NCI-H2107 treated with DMSO at 0.1 percent for 48 hours (cell line): Measurements from ENCODE around the gene HES2.
"Not testable (repeated sequence)": the region's sequence is repeated elsewhere in the genome, so short reads cannot be mapped to it uniquely, and the experiment has no call there.

Source experiments
- DNase-seq: peaks from one replicate; lab custom pipeline; 2025; ENCODE audit not compliant: unreplicated experiment; lab: John Stamatoyannopoulos, UW

Gene HES2

DNA sequence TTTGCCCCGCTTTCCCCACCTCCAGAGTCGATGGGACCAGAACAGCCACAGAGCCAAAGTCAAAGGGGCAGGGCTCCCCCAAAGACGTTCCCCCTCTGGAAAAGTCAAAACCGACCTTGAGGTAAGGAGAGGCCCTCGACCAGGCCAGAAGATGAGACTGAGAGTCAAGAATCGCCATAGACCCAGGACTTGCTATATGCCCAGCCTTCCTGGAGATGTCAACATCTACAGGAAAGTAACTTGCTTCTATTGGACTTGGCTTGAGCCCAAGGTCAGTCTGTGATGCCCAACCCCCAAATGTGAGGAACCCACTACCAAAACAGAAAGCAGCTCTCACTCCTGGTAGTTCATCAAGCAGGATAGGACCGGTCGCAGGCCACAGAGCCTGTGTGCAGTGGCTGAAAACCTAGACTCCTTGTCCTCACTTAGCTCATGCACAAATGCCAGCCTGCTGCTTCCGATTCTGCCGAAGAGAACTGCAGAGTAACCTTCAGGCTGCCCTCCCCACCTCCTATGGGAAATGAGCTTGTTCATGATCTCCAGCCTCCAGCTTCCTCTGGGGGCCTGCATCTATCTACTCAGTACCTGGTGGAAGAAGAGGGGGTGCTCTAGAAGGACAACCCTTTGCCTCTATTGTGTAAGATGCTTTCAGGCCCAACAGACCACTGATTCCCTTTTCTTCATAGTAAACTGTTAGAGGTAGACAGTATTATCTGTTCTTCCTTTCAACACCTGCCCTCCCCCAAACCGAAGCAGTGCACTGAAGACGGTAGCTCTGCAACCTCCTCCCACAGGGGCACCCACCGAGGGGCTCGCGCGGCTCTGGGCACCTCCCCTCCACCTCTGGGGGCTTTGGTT, 27.5 kb downstream of the HES2 start:
- DNase-seq, result no peak

DNA sequence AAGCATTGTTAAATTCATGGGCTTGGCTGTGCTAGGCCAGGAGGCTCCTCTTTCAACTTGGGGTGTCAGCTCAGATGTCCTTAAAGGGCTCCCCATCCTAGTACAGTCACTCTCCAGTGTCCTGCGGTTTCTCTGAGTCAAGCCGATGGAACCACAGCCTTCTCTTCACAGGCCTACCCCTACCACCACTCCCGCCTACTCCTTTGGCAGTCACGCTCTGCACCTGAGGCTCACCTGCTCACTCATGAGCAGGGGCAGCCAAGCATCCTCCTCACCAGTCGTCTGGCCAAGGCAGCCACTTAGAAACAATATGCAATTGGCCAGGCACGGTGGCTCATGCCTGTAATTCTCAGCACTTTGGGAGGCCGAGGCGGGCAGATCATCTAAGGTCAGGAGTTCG, 29.7 kb downstream of the HES2 start:
- no peak for DNase-seq

DNA sequence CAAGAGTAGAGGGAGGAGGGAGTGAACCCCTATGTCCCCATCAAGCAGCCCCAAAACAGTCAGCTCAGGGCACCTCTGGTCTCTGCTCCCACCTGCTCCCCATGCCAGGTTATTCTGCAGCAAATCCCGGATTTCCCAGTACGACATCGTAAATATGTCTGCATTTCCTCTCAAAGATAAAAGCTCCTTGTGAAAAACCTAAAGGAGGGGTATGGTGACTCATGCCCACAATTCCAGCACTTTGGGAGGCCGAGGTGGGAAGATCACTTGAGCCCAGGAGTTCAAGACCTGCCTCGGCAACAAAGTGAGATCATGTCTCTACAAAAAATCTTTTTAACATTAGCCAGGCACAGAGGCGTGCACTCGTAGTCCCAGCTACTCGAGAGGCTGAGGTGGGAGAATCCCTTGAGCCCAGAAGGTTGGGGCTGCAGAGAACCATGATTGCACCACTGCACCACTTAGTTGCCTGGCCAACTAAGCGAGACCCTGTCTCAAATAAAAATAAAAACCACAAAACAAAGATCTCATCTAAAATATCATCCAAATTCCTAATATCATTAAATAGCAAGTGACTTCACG, 33.3 kb downstream of the HES2 start:
- no peak for DNase-seq

DNA sequence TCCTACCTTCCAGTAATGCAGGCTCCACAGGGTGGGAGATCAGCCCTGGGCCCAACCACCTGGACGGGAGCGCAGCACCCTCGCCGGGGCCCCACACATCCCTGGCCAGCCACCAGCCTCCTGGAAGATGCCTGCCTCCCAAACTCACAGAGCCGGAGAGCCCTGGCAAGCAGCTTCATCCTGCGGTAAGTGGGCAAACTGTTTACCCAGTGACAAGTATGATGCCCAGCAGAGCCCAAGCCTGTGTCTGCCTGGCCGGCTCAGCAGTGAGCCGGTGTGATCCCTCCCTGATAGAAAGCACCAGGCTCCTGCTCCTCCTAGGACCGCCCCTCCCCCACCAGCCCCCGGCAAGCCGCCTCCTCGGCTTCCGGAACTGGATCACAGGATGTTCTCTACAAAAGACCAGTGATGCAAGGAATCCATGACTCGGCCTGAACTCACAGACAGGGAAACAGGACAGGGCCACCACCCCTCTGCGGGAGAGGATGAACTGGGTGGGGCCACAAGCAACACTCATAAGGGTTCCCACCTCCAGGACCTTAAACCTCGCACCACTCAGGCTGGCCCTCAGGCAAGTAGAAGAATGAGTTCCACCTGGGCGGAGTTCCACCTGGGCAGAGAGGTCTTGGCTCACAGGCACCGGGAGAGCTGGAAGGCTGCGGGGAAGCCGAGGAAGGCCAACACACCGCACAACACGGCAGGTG, 34.1 kb downstream of the HES2 start:
- no peak for DNase-seq

DNA sequence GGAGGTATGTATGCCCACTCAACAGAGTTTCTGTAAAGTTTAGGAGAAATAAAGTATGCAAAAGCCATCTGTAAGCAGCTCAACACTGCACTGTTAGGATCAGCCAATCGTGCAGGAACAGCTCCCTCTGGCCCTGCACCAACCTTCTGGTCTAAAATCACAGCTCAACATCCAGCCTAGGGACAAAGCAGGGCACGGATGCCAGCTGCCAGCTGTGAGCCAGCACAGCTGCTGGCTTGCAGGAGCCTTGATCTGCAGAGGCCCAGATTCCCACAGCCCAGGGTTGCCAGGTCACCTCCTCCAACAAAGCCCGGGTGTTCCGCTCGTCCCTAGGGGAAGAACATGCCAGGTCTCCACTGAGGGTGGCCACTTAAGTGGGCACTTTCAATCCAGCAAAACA, 34.8 kb downstream of the HES2 start:
- no peak for DNase-seq

DNA sequence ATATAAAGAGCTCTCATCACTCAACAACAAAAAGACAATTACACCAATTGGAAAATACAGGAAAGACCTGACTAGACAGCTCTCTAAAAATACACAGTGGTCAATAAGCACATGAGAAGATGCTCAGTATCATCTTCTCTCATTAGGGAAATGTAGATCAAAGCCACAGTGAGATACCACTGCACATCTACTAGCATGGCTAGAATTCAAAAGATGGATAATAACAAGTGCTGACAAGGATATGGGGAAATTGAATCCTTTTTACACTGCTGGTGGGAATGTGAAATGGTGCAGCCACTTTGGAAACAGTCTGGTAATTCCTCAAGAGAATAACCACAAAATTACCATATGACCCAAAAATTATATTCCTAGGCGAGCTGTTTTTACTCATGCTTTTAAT, 35.6 kb downstream of the HES2 start:
- no peak for DNase-seq

DNA sequence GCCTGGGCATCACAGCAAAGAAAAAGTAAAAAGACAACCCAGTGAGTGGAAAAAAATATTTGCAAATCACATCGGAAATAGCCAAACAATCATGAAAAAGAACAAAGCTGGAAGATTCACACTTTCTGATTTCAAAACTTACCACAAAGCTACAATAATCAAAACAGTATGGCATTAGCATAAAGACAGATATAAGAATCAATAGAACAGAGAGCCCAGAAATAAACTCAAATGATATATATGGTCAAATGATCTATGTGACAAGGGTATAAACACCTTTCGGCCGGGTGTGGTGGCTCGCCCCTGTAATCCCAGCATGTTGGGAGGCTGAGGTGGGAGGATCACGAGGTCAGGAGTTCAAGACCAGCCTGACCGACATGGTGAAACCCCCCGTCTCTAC, 39.7 kb downstream of the HES2 start:
- no peak for DNase-seq

DNA sequence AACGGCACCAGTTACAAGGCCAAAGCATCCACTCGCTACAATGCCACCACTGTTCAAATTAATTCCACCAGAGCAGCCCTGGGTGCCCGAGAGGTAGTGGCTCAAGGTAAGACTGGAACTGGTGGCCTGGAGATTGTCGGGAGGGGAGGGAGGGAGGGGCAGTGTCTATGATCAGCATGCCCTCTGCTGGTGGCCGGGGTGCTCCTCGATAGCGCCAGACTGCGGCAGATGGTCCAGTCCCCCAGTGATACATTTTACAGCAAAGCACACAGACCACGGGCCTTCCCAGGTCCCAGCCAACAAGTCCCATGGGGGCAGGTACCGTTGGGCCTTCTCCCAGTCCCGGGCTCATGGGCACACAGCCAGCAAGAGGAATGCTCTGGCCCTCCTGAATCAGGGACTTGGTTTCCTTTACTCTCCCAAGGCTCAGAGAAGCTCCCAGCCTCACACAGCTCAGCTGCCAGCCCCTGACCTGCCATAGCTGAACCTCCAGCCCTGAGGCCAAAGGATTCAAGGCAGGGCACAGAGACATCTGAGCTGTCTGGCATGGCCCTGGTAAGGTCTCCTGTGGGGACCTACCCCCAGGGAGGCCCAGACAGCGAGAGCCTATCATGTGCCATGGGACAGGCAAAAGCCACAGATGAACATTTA, 41.5 kb downstream of the HES2 start:
- DNase-seq, result no peak

DNA sequence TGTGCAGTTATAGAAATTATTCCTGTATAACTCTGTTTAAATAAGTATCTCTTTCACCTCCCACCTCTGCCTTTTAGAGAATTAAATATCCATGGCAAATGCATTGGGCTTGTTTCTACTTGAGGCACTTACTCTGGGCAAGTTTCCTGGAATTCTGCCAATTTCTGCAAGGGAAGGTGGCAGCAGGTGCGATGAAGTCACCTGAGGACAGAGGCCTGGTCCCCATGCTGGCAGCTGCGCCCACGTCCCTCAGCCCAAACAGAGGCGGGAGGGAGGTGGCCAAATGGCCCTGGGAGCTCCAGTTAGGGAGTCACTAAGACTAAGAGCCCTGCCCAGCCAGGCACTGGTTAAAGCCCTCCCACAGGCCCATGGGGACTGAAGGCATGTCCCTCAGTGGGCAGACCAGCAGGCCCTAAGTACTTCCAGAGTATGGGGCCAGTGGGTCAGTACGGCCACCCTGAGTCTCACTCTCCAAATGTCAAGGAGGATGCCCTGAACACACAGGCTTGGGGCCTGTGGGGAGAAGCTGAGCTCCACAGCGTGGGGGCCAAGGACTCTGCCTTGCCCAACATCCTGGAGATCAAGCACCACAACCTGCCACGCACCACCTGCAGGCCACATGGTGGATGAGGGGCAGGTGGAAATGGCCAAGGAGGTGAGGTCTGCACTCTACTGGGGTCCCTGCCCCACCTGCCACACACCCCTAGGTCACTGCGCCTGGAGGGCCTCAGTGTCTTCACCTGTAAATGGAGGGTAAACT, 45.6 kb downstream of the HES2 start:
- DNase-seq, result no peak

DNA sequence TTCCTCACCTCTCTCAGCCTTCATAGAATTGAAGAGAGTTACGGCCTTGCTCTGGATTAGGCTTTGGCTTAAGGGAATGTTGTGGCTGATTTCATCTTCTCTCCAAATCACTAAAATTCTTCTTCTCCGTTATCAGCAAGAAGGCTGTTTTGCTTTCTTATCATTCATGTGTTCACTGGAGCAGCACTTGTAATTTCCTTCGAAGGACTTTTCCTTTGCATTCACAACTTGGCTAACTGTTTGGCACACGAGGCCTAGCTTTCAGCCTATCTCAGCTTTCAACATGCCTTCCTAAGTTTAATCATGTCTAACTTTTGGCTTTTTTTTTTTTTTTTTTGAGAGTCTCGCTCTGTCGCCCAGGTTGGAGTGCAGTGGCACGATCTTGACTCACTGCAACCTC, 47.5 kb downstream of the HES2 start:
- not testable (repeated sequence) for DNase-seq

DNA sequence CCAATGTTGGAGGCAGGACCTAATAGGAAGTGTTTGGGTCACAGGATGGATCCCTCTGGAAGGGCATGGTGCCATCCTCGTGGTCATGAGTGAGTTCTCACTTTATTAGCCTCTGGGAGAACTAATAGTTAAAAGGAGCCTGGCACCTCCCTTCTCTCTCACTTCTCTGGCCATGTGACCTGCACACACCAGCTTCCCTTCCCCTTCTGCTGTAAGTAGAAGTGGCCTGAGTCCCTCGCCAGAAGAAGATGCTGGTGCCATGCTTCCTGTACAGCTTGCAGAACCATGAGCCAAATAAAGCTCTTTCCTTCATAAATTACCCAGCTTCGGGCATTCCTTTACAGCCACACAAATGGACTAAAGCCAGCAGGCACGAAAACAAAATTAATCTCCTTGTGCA, 49.7 kb downstream of the HES2 start:
- no peak for DNase-seq

DNA sequence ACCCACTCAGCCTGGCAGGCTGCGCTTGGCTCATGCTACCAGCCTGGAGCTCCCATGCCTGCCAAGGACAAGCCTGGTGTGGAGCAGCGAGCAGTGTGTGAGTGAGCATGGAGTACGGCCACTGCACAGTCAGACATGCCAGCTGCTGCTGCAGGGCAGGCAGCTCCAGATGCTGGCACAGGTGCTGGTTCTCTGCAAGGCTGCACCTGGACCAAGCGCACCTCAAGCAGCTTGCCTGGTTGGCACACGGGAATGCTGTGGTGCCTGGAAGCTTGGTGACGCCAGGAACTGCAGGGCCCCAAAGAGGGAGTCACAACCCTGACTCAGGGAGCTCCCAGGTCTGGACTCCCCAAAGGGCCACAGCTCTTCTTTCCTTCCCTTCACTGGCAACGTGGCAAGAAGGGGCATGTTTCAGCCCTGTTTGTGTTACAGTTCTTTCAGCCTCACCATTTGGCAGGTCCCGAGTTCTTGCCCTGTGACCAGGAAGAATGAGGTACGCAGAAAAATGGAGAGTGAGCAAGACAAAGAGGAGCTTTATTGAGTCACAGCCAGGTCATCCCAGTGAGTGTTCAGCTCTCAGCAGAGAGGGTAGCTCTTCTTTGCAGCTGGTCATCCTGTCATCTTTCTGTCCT, 52.2 kb downstream of the HES2 start:
- DNase-seq, result no peak

DNA sequence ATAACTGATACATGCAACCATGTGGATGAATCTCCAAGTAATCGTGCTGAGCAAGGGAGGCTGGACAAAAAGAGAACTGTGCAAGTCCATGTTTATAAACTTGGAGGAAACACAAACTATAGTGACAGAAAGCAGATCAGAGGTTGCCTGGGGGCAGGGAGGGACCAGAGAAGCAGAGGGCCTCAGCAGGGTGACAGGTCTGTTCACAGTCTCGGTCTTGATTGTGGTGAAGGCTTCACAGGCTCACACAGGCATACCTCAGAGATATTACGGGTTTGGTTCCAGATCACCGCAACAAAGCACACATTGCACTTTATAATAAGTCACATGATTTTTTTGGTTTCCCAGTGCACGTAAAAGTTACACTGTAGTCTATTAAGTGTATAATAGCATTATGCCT, 54.7 kb downstream of the HES2 start:
- no peak for DNase-seq

DNA sequence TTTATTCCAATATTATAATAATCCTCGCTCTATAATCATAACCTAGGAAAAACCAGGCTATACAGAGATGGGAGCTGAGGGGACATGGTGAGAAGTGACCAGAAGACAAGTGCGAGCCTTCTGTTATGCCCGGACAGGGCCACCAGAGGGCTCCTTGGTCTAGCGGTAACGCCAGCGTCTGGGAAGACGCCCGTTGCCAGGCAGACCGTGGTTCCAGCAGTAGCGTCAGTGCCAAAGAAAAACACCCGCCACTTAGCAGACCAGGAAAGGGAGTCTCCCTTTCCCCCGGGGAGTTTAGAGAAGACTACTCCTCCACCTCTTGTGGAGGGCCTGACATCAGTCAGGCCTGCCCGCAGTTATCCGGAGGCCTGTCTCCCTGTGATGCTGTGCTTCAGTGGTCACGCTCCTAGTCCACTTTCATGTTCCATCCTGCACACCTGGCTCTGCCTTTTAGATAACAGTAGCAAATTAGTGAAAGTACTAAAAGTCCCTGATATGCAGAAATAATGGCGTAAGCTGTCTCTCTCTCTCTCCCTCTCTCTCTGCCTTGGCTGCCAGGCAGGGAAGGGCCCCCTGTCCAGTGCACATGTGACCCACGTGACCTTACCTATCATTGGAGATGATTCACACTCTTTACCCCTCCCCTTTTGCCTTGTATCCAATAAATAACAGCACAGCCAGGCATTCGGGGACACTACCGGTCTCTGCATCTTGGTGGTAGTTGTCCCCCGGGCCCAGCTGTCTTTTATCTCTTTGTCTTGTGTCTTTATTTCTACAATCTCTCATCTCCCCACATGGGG, 56.4 kb downstream of the HES2 start:
- DNase-seq, result not testable (repeated sequence)
